ENCODE results near the gene TENM4.

DNA sequence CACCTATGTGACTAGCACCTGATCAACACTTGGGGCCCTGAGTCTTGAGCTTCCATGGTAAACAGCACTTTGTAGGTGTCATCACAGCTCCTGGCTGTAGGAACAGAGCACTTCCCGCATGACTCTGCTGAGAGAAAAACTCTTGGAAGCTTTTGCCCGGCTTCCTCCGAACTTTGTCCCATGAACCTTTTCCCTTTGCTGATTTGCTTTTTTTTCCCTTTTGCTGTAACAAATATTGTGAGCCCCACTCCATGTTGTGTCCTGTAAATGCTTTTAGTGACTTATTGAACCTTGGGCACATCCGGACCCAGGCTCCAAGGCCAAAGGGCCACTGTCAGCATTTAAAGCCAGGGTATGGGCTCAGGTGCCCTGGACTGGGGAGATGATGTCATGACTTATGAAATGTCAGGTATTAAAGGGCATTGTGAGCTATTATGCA lies 391.1 kb downstream of the TENM4 start:
- TF ChIP-seq, protein P1, sequence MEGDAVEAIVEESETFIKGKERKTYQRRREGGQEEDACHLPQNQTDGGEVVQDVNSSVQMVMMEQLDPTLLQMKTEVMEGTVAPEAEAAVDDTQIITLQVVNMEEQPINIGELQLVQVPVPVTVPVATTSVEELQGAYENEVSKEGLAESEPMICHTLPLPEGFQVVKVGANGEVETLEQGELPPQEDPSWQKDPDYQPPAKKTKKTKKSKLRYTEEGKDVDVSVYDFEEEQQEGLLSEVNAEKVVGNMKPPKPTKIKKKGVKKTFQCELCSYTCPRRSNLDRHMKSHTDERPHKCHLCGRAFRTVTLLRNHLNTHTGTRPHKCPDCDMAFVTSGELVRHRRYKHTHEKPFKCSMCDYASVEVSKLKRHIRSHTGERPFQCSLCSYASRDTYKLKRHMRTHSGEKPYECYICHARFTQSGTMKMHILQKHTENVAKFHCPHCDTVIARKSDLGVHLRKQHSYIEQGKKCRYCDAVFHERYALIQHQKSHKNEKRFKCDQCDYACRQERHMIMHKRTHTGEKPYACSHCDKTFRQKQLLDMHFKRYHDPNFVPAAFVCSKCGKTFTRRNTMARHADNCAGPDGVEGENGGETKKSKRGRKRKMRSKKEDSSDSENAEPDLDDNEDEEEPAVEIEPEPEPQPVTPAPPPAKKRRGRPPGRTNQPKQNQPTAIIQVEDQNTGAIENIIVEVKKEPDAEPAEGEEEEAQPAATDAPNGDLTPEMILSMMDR (IDR thresholded peaks at IDR 0.05 in 4 of 5, conservative IDR thresholded peaks at IDR 0.05 in 1 of 5), result no peak
- no peak for TF ChIP-seq POLR2A (IDR thresholded peaks at IDR 0.05)

Data from gastrocnemius medialis (tissue), 4 donors.